Gastrocnemius medialis (tissue), 4 donors: ENCODE data around the gene PCDHGB7. TPM values are rescaled to one million over a fixed set of nuclear protein-coding genes. Genes with fewer than 3 reads are reported as not detected.
"Not testable (repeated sequence)": the region's sequence is repeated elsewhere in the genome, so short reads cannot be mapped to it uniquely, and the experiment has no call there.

Experiments
- ATAC-seq, 2 donors: fragments of 150-250 bp; one replicate each; pipeline ENCODE4 v1.9.1; 2016
- DNase-seq, 2 donors: peaks; one replicate each; pipeline ENCODE4 v3.0.0-alpha.2; 2019
- H3K27ac ChIP-seq, 4 donors: fragments of 200-600 bp; sonication (generic); 1 replicate in 1 of 4; 2 replicates in 3 of 4; pipeline ENCODE4 v1.5.1; 2016 to 2018; ENCODE audit warnings: mild to moderate bottlenecking in 2 of 4, moderate library complexity in 1 of 4
- H3K27me3 ChIP-seq, 3 donors: fragments of 200-600 bp; sonication (generic) in 2 of 3; 1 replicate in 1 of 3; 2 replicates in 2 of 3; pipeline versions ENCODE4 v1.5.1 to v1.6.0; 2016 to 2019; ENCODE audit warnings: mild to moderate bottlenecking in 1 of 3, moderate library complexity in 1 of 3
- H3K36me3 ChIP-seq, 2 donors: fragments of 200-600 bp; sonication (generic) in 1 of 2; one replicate each; pipeline ENCODE4 v1.5.1; 2017 to 2018
- H3K4me1 ChIP-seq, 2 donors: fragments of 200-600 bp; sonication (generic) in 1 of 2; one replicate each; pipeline ENCODE4 v1.5.1; 2016 to 2017; ENCODE audit warnings: mild to moderate bottlenecking in 2 of 2
- H3K4me3 ChIP-seq, 4 donors: fragments of 200-600 bp; sonication (generic) in 3 of 4; 1 replicate in 1 of 4; 2 replicates in 3 of 4; pipeline ENCODE4 v1.5.1; 2016 to 2019; ENCODE audit warnings: mild to moderate bottlenecking in 2 of 4
- H3K9me3 ChIP-seq, 3 donors: fragments of 200-600 bp; sonication (generic) in 2 of 3; 1 replicate in 1 of 3; 2 replicates in 2 of 3; pipeline ENCODE4 v1.5.1; 2016 to 2019
- CTCF ChIP-seq, 5 experiments: fragments of 450-650 bp in 3 of 5; fragments of 200-600 bp in 2 of 5; sonication (generic) in 2 of 5; IDR thresholded peaks in 4 of 5; conservative IDR thresholded peaks in 1 of 5; 1 replicate in 4 of 5; 2 replicates in 1 of 5; pipeline ENCODE4 v1.5.1; 2016 to 2019; ENCODE audit warnings: antibody characterized with exemption in 5 of 5, mild to moderate bottlenecking in 3 of 5, moderate library complexity in 3 of 5
- POLR2A ChIP-seq, 2 donors: fragments of 450-650 bp; IDR thresholded peaks; one replicate each; pipeline ENCODE4 v1.6.1; 2017; ENCODE audit warnings: antibody characterized with exemption in 2 of 2, mild to moderate bottlenecking in 2 of 2, moderate library complexity in 2 of 2
- in situ Hi-C, 4 donors: fragments of 200-750 bp; cut with MboI; loops; one replicate each; pipeline versions ENCODE4 v1.15.0 to v1.8.0; 2017; ENCODE audit warnings: low sequenced_read_pairs in 4 of 4
- intact Hi-C: fragments of 100-400 bp; cut with DNase I; formaldehyde crosslinking; loops from one replicate; pipeline ENCODE4 v1.15.1; 2023; ENCODE audit warnings: low total_unique reads
- total RNA-seq, 4 donors: library from RNA; depleted of rRNA; stranded (reverse); fragments of >200 nt; gene quantifications; one replicate each; pipeline versions ENCODE4 v1.1.0 to v1.2.3, GENCODE V29; 2016

Gene PCDHGB7
- total RNA-seq, 4 donors from 2014 or later: 3.0 to 5.7 (median 3.3) TPM

- intact Hi-C loops (no loop called here), in situ Hi-C loops (no loop called here)
- DNase-seq: no peak
- no peak for TF ChIP-seq POLR2A (IDR thresholded peaks at IDR 0.05)
- no peak for TF ChIP-seq CTCF (IDR thresholded peaks at IDR 0.05 in 4 of 5, conservative IDR thresholded peaks at IDR 0.05 in 1 of 5)
- peak overlapping the region in 2 of 4 donors; percentile 29 to 41 for H3K4me3 ChIP-seq
- H3K36me3 ChIP-seq: peaks cover 0 to 4% of the 10 kb centered on the region in 2 donors
- H3K27me3 ChIP-seq: peaks cover 0 to 4% (median 0%) of the 10 kb centered on the region in 3 donors
- no peak for ATAC-seq
- H3K9me3 ChIP-seq: peaks cover 0 to 6% (median 0%) of the 10 kb centered on the region in 3 donors
- peaks cover 14 to 15% of the 10 kb centered on the region in 2 donors for H3K4me1 ChIP-seq
- no peak overlapping the region for H3K27ac ChIP-seq
These were observed 14.1 kb upstream of the PCDHGB7 start for GRCh38 chr5:141403387-141403786.

GRCh38 chr5:141407790-141408505 is 9.5 kb upstream of the PCDHGB7 start, which contains the start of gene PCDHGB6:
Gene PCDHGB6, plus strand, starts transcription at chr5:141408021. Its CDS starts 182 bp downstream, at chr5:141408203.
- in situ Hi-C loops: loop anchor here in 1 of 4 donors (5.0 kb wide), 1 partner anchor 149 kb away; no protein-coding TSS in a partner anchor
- intact Hi-C loops, H3K9me3 ChIP-seq, H3K36me3 ChIP-seq, H3K27me3 ChIP-seq: not testable (repeated sequence)
- Histone ChIP-seq H3K4me3 (peak within 1 kb of the TSS; percentile 36 to 57 (median 48)), H3K4me1 (peaks cover 6 to 19% of the 10 kb centered on the region in 2 donors), H3K27ac (peak within 1 kb of the TSS; percentile 53 to 73 (median 64))
- ATAC-seq: peak; percentile 73 to 75
- TF ChIP-seq CTCF (IDR thresholded peaks at IDR 0.05 in 4 of 5, conservative IDR thresholded peaks at IDR 0.05 in 1 of 5): peak; percentile 48 to 75 (median 70)
- DNase-seq: peak in 1 of 2 donors; percentile 39

GRCh38 chr5:141409598-141410306 is 7.7 kb upstream of the PCDHGB7 start:
- Histone ChIP-seq H3K4me1 (peaks cover 4 to 15% of the 10 kb centered on the region in 2 donors), H3K4me3 (peak overlapping the region in 1 of 4 donors; percentile 16), H3K9me3 (peaks cover 0 to 8% (median 0%) of the 10 kb centered on the region in 3 donors), H3K27me3 (no peaks in the 10 kb centered on the region), H3K36me3 (no peaks in the 10 kb centered on the region), H3K27ac (no peak overlapping the region)
- DNase-seq (no peak), ATAC-seq (no peak)
- TF ChIP-seq POLR2A (IDR thresholded peaks at IDR 0.05): no peak
- no peak for TF ChIP-seq CTCF (IDR thresholded peaks at IDR 0.05 in 4 of 5, conservative IDR thresholded peaks at IDR 0.05 in 1 of 5)
- intact Hi-C loops: loop anchor here (5.0 kb wide), 1 partner anchor 37 kb away; the partner anchor contains the start of genes PCDHGA6 and PCDHGB3
- in situ Hi-C loops: loop anchor here in 1 of 4 donors (5.0 kb wide), 1 partner anchor 148 kb away; no protein-coding TSS in a partner anchor

GRCh38 chr5:141411575-141411974 is 5.9 kb upstream of the PCDHGB7 start:
- Histone ChIP-seq H3K9me3 (peaks cover 0 to 8% (median 0%) of the 10 kb centered on the region in 3 donors), H3K4me3 (no peak overlapping the region), H3K36me3 (no peaks in the 10 kb centered on the region), H3K4me1 (peaks cover 4 to 15% of the 10 kb centered on the region in 2 donors), H3K27me3 (no peaks in the 10 kb centered on the region), H3K27ac (no peak overlapping the region)
- ATAC-seq: no peak
- in situ Hi-C loops (no loop called here), intact Hi-C loops (loop anchor here (5.0 kb wide), 1 partner anchor 39 kb away; the partner anchor contains the start of genes PCDHGA6 and PCDHGB3)
- DNase-seq: no peak
- TF ChIP-seq CTCF (IDR thresholded peaks at IDR 0.05 in 4 of 5, conservative IDR thresholded peaks at IDR 0.05 in 1 of 5): no peak
- no peak for TF ChIP-seq POLR2A (IDR thresholded peaks at IDR 0.05)
